Smooth muscle cell of the brain vasculature (primary cell): ENCODE measurements around the gene GIMD1.
"Not testable (repeated sequence)": the region's sequence is repeated elsewhere in the genome, so short reads cannot be mapped to it uniquely, and the experiment has no call there.

Experiments used
- DNase-seq: peaks from one replicate; pipeline ENCODE4 v3.0.0-alpha.2; 2012; ENCODE audit warnings: low read depth, low spot score

GIMD1 gene

DNA sequence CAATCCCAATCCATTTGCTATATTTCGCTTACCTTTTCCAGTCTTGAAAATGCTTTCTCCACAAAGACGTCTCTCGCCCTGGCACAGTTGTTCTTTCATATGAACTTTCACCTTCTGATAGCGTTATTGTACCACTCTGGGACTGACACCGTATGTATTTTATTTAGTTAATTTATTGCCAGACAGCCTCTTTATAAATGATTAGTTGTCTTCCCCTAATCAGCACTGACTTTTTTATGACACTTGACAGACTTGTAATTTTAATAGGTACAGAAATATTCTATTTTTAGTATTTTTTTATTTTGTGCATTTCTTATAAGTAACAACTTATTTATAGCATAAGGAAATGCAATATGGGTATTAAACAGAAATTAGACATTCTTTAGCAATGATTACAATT, at the start of gene GIMD1:
TSS of gene GIMD1 (minus strand) at position 101 of the 400 bp plus-strand sequence. CDS start 1,343 bp downstream, outside the sequence.
- no peak for DNase-seq

- DNase-seq: no peak
Observed at GRCh38 chr4:106414366-106414765, 45.8 kb upstream of the GIMD1 start.

GRCh38 chr4:106409901-106410889, 41.6 kb upstream of the GIMD1 start:
- no peak for DNase-seq

- DNase-seq: not testable (repeated sequence)
Observed at GRCh38 chr4:106408004-106408403, 39.4 kb upstream of the GIMD1 start.

DNA sequence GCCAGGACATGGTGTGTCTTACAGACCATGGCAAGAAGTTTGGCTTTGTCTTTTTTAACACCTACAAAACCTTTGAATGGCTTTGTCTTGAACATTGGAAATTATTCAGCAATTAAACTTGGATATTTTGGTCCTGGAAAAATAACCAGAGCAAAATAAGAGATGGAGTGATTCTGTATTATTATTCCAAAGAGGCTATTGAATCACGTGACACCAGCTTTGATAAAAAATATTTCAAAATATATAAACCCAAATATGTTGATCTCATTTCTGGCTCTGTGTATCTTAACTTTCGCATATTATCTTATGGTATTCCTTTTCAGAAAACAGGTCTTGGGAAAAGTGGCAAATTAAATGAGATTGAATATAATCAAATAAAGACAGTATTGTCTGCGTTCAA, 32.6 kb upstream of the GIMD1 start:
- DNase-seq: no peak

GRCh38 chr4:106398898-106399297, 30.3 kb upstream of the GIMD1 start:
- DNase-seq: not testable (repeated sequence)

- DNase-seq: no peak
Observed at GRCh38 chr4:106395582-106395981, 27.0 kb upstream of the GIMD1 start.

GRCh38 chr4:106385853-106386393, 17.3 kb upstream of the GIMD1 start:
- DNase-seq: no peak

DNA sequence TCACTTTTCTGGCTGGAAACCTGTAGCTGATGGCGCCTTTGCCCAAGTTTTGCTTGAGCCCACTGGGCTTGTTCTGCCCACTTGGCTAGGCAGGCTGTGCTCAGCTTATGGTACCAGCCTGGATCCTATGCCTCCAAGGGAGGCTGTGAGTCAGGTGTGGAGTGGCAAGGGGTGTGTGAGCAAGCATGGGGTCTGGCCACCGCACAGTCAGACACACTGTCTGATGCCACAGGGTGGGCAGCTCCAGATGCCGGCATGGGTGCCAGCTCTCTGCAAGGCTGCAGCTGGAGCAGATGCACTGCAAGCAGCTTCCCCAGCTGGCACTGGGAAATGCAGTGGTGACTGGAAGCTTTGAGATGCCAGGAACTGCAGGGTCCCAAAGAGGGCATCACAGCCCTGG, 16.3 kb upstream of the GIMD1 start:
- DNase-seq: no peak

DNA sequence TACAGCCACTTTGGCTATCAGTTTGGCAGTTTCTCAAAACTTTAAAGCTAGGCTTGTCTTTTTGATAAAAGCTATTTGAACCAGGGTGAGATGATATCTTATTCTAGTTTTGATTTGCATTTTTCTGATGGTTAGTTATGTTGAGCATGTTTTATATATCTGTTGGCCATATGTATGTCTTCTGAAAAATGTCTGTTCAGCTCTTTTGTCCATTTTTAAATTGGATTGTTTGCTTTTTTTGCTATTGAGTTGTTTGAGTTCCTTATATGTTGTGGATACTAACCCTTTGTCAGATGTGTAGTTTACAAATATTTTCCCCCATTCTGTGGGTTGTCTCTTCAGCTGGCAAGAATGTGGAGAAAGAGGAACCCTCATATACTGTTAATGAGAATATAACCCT, 11.6 kb upstream of the GIMD1 start:
- DNase-seq: no peak

DNA sequence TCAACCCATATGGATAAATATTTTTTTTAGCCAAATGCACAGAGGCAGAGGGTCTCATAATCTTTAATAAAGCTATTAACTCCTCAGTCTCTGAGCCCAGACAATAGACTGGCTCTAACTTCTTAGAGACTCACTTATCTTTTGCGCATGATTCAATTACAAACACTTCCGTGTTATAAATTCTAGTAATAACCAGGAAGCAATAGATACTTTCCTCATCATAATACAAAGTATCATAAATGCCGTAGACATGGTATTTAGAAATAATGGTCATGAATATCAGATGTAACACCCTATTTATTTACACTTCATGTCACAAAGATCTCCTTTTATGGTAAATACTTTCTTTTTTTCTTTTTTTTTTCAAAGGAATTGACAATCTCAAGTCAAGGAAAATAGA, 4.4 kb upstream of the GIMD1 start:
- no peak for DNase-seq

GRCh38 chr4:106371161-106371560, 2.6 kb upstream of the GIMD1 start:
- DNase-seq: no peak

DNA sequence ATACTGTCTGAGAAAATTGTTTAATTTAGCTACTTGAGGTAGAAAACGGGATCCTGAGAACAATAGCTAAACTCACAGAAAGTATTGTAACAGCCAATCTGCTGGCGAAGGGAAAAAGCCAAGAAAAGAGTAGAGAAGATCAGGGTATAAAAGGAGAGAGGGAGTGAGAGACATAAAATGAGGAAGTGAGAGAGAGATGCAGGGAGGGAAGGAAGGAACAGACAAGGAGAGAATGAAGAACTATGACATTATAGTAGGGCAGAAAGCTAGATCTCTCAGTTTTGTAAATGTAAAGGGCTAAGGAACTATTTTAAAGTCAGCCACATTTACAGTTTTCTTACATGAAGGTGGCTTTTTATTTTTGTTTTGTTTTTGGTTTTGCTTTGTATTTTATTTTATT, 1.6 kb upstream of the GIMD1 start:
- no peak for DNase-seq

DNA sequence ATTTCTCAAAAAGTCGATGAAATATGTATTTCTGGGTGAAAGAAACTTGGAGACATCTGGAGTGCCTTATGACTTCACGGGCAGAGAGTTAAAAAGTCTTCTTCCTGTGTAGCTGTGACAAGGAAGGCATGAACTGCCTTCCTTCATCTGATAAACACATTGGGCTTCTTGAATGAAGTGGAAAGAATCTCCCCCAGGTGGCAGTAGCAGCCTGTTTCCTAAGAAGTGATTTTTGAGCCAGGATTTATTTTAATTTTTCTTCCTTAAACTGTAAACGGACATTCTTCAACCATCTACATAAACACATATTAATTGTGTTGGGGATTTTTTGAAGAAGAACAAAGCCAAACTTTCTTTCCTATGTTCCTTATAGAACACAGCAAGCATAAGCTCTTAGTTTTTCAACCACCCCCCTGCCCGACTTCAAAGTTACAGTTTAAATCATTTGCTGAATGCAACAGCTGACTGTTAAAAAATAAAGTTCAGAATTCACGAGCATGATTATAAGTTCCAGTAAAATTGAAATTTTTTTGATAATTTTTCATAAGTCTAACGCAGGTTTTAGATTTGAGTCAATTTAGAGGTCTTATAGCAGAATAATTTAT, 980 bp upstream of the GIMD1 start:
- DNase-seq: peak; percentile 80

- DNase-seq: no peak
Observed at GRCh38 chr4:106367072-106367471, 1.5 kb downstream of the GIMD1 start.

DNA sequence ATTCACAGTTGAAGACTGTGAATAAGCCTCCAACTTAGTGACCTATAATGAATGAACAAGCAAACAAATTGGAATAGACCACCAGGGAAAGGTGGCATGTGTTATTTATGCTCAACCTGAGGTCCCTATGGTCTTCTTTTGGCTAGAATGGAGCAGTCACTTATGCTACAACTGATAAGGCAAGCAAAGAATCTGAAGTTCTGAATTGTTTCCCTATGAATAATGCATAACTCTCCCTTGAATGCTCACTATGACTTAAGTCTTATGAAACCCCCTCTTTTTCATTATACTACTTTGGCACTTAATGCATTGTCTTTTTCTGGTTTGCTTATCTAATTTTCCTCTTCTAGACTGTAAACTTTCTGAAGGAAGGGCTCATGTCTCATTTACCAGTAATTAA, 2.6 kb downstream of the GIMD1 start:
- no peak for DNase-seq

DNA sequence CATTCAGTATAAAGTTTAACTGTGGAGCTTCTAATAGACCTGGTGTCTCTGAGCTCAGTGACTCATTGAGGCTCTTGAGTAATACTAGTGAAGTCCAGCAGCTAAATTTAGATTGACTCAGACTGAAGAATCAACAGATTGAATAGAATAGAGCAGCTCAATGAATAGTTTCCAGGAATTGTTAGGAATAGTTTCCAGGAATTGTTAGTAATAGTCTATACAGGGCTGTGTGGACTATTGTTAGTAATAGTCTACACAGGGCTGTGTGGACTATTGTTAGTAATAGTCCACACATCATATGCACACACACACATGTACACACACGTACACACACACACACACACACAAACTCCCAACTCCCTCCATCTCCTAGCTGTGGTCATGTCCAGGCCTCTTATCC, 3.0 kb downstream of the GIMD1 start:
- peak; percentile 40 for DNase-seq

DNA sequence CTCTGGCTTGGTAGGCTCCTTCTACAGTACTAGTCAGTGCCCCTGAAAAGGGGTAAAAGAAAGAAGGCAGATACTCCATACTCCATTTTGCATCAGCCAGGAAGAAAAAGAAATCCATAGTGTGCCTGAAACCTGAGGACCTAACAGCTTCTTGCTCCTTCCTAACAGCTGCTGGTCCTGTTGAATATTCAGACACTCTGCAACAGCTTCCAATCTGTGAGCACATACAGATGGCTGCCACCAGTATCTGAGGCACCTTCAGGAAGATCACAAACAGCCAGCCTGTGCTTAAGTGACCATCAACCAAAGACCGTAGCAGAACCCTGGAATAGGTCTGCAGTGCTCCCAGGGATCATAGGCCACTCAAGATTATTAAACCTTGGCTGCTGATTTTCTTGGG, 4.3 kb downstream of the GIMD1 start:
- DNase-seq: no peak

GRCh38 chr4:106362086-106362825, 6.3 kb downstream of the GIMD1 start:
- no peak for DNase-seq

DNA sequence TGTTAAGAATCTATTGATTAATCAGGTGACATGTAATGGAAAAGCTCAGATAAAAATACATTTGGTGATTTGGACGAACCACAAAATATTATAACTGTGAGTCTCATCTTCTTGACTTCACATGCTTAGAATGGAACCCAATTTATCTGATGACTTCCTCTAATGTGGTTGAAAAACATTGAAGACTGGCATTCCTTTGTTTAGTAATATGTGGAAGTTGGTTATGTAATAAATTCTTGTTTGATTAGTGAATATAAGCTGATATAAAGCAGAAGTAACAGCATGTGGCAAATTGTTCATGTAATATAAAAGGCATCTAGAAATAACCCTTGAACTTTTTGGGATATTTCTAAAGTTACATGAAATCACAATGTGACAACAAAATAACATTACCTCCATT, 9.7 kb downstream of the GIMD1 start:
- DNase-seq: no peak

DNA sequence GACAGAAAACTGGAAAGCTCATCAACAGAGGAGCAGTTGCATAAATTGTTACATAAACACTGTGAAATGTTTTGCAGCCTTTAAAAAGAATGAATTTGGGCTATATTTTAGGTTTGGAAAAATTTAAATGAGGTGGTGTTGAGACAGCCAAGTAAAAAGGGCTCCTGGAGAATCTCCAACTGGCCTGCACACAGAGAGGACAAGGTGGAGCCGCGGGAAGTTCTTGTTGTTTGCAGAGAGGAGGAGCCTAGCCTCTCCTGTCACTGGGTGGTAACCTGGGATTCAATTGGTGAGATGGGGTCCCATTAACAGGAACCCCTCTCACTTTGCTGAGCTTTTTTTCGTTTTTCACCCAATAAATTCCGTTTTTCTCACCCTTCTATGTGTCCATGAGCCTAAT, 13.4 kb downstream of the GIMD1 start:
- DNase-seq: no peak

- DNase-seq: no peak
Observed at GRCh38 chr4:106353786-106354185, 14.8 kb downstream of the GIMD1 start.
